ENCODE measurements around the gene SPAAR.

Gene SPAAR, protein sequence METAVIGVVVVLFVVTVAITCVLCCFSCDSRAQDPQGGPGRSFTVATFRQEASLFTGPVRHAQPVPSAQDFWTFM

DNA sequence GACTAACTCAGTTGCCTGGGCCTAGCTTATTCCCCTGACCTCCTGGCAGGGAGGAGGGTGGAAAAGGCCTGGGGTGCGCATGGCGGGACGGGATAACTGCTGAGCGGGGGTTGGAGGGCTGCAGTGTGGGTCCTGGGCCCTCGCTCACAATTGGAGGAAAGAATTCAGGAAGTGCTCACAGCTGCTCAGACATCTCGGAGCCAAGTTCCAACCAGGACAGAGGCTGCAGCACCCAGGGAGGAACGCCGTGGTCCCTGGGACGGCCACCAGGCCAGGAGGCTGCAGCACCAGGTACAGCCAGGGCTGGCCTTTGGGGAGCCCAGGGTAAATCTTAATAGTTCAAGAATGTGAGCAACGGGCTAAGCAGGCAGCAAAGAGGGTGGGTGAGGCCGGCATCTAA lies at the start of gene SPAAR:
Gene SPAAR, plus strand, starts transcription at position 217 of the 400 bp plus-strand sequence. CDS start 974 bp downstream, outside the sequence.
- Histone ChIP-seq H3K4me1 (ENCODE audit: insufficient read depth, low read length, severe bottlenecking) (no peaks in the 10 kb centered on the region), H2AFZ (ENCODE audit: low read length) (no peak within 1 kb of the TSS), H3K27me3 (ENCODE audit: insufficient read depth, low read length) (no peaks in the 10 kb centered on the region; the same call in 1 of the 2 replicates), H3K79me2 (ENCODE audit: insufficient read depth, low read length) (no peaks in the 10 kb centered on the region), H3K9ac (ENCODE audit: low read length) (no peak within 1 kb of the TSS), H3K27ac (ENCODE audit: low read depth, low read length, poor library complexity, severe bottlenecking) (no peak within 1 kb of the TSS), H3K9me2 (ENCODE audit: low read depth, low read length) (no peaks in the 10 kb centered on the region), H3K4me2 (ENCODE audit: low read length) (no peak within 1 kb of the TSS), H4K20me1 (ENCODE audit: insufficient read depth, low read length) (no peaks in the 10 kb centered on the region), H3K36me3 (ENCODE audit: insufficient read depth, low read length) (no peaks in the 10 kb centered on the region), H3K9me3 (ENCODE audit: low read length) (no peaks in the 10 kb centered on the region), H3F3A (ENCODE audit: insufficient read depth, low read length) (no peaks in the 10 kb centered on the region), H3K4me3 (ENCODE audit: low read depth, low read length, poor library complexity, severe bottlenecking) (no peak within 1 kb of the TSS)
- TF ChIP-seq EZH2 (IDR thresholded peaks at IDR 0.05; ENCODE audit: borderline replicate concordance, low read length), result no peak
- TF ChIP-seq, protein P1, sequence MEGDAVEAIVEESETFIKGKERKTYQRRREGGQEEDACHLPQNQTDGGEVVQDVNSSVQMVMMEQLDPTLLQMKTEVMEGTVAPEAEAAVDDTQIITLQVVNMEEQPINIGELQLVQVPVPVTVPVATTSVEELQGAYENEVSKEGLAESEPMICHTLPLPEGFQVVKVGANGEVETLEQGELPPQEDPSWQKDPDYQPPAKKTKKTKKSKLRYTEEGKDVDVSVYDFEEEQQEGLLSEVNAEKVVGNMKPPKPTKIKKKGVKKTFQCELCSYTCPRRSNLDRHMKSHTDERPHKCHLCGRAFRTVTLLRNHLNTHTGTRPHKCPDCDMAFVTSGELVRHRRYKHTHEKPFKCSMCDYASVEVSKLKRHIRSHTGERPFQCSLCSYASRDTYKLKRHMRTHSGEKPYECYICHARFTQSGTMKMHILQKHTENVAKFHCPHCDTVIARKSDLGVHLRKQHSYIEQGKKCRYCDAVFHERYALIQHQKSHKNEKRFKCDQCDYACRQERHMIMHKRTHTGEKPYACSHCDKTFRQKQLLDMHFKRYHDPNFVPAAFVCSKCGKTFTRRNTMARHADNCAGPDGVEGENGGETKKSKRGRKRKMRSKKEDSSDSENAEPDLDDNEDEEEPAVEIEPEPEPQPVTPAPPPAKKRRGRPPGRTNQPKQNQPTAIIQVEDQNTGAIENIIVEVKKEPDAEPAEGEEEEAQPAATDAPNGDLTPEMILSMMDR (IDR thresholded peaks at IDR 0.05; ENCODE audit: low read length), result no peak

DNA sequence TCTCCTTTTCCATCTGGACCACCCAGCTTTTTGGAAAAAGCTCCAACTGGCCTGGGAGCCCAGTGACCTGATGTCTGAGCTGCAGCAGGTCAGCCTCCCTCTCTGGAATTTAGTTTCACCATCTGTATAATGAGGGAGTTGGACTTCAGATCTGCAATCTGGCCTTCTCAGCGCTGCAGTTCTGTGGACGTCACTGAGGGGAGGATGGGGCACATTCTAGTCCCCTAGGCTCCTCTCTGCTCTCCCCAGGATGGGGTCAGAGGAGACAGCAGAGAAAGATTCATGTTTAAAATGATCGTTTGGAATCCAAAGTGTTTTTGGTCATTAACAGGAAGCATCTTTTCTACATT lies 49.3 kb upstream of the SPAAR start:
- no peak overlapping the region for H2AFZ ChIP-seq (ENCODE audit: low read length)
- no peak overlapping the region for H3K9ac ChIP-seq (ENCODE audit: low read length)
- H3K36me3 ChIP-seq (ENCODE audit: insufficient read depth, low read length), result no peaks in the 10 kb centered on the region
- H4K20me1 ChIP-seq (ENCODE audit: insufficient read depth, low read length), result no peaks in the 10 kb centered on the region
- H3K4me1 ChIP-seq (ENCODE audit: insufficient read depth, low read length, severe bottlenecking), result no peaks in the 10 kb centered on the region
- H3F3A ChIP-seq (ENCODE audit: insufficient read depth, low read length), result no peaks in the 10 kb centered on the region
- H3K4me3 ChIP-seq (ENCODE audit: low read depth, low read length, poor library complexity, severe bottlenecking), result no peak overlapping the region
- H3K9me3 ChIP-seq (ENCODE audit: low read length), result no peaks in the 10 kb centered on the region
- no peaks in the 10 kb centered on the region for H3K79me2 ChIP-seq (ENCODE audit: insufficient read depth, low read length)
- H3K9me2 ChIP-seq (ENCODE audit: low read depth, low read length), result no peaks in the 10 kb centered on the region
- H3K27ac ChIP-seq (ENCODE audit: low read depth, low read length, poor library complexity, severe bottlenecking), result no peak overlapping the region
- TF ChIP-seq, protein P1 (IDR thresholded peaks at IDR 0.05; ENCODE audit: low read length), result no peak
- no peak for TF ChIP-seq EZH2 (IDR thresholded peaks at IDR 0.05; ENCODE audit: borderline replicate concordance, low read length)
- H3K27me3 ChIP-seq (ENCODE audit: insufficient read depth, low read length), result no peaks in the 10 kb centered on the region
- H3K4me2 ChIP-seq (ENCODE audit: low read length), result no peak overlapping the region

DNA sequence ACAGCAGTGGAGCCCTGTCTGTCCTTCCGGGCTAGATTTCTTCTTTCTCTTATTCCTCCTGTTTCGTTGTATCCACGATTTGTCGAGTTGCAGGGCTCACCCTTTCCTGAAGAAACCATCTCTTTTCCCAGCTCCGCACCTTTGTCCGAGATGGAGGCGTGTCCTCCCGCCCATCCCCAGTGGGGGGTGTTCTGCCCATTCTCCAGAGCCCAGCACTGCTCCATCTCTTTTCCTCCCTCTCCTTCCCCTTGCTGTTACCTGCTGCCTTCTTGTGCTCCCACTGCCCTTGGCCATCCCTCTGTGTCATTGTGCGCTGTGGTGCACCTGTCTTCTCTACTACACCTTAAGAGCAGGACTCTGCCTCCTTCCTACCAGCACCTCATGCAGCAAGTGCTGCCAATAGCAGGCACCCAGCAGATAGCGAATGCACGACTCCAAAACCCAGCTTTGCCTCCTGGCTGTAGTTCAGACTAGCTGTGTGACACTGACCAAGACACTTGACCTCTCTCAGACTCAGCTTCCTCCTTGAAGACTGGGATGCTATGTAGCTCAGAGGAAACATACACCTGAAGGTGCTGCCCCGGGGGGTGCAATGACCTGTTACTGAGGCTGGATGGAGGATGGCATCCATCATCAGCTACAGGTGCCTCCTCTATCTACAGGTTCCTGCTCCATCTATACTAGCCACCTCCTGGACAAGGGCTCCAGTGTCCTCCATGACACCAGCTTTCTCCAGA lies 48.0 kb upstream of the SPAAR start:
- Histone ChIP-seq H3K9me2 (ENCODE audit: low read depth, low read length) (no peaks in the 10 kb centered on the region), H4K20me1 (ENCODE audit: insufficient read depth, low read length) (no peaks in the 10 kb centered on the region), H3K27me3 (ENCODE audit: insufficient read depth, low read length) (no peaks in the 10 kb centered on the region), H2AFZ (ENCODE audit: low read length) (no peak overlapping the region), H3K4me2 (ENCODE audit: low read length) (no peak overlapping the region), H3K9ac (ENCODE audit: low read length) (no peak overlapping the region), H3K27ac (ENCODE audit: low read depth, low read length, poor library complexity, severe bottlenecking) (no peak overlapping the region), H3F3A (ENCODE audit: insufficient read depth, low read length) (no peaks in the 10 kb centered on the region), H3K4me1 (ENCODE audit: insufficient read depth, low read length, severe bottlenecking) (no peaks in the 10 kb centered on the region), H3K9me3 (ENCODE audit: low read length) (no peaks in the 10 kb centered on the region), H3K36me3 (ENCODE audit: insufficient read depth, low read length) (no peaks in the 10 kb centered on the region), H3K4me3 (ENCODE audit: low read depth, low read length, poor library complexity, severe bottlenecking) (no peak overlapping the region), H3K79me2 (ENCODE audit: insufficient read depth, low read length) (no peaks in the 10 kb centered on the region)
- TF ChIP-seq, protein P1 (IDR thresholded peaks at IDR 0.05; ENCODE audit: low read length), result no peak
- no peak for TF ChIP-seq EZH2 (IDR thresholded peaks at IDR 0.05; ENCODE audit: borderline replicate concordance, low read length)
